Testis (tissue), 2 donors: Measurements from ENCODE around the gene TMEM63C.

ENCODE experiments used
- CTCF ChIP-seq, 3 experiments: fragments of 450-650 bp in 2 of 3; fragments of 200-600 bp in 1 of 3; sonication (generic) in 1 of 3; IDR thresholded peaks; one replicate each; pipeline ENCODE4 v1.5.1; 2016 to 2019; ENCODE audit warnings: antibody characterized with exemption in 3 of 3, mild to moderate bottlenecking in 2 of 3, moderate library complexity in 1 of 3
- POLR2A ChIP-seq: fragments of 450-650 bp; IDR thresholded peaks from one replicate; pipeline ENCODE4 v1.6.1; 2017; ENCODE audit warnings: antibody characterized with exemption, mild to moderate bottlenecking, moderate library complexity

- TF ChIP-seq CTCF (IDR thresholded peaks at IDR 0.05): no peak
- no peak for TF ChIP-seq POLR2A
Observed at GRCh38 chr14:77205566-77205965, 24.0 kb downstream of the TMEM63C start.
